ENCODE measurements around the gene ST6GALNAC6.

DNA sequence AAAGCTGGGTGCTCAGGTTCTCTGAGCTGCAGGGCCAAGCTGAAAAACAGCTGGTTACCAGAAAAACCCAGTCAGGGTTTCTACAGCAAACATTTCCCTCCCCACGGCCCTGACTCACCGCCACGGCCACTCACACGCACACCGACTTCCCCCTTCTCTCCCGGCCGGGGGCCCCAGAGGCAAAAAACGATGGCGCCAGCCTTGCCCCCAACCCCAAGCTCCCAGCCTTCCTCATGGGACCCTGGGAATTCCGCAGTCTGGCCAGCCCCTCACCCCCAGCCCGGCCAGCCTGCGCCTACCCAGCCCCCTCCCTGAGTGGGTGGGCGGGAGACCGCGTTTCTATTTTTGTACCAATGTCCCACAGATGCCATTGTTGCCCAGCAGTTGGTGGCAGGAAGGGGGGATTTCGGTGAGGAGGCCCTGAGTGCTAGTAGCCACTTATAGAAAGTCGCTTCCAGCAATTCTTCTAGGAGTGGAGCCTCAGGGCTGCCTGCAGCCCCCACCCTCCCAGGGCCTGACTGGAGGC, 63.3 kb downstream of the ST6GALNAC6 start:
- TF ChIP-seq, protein P1, sequence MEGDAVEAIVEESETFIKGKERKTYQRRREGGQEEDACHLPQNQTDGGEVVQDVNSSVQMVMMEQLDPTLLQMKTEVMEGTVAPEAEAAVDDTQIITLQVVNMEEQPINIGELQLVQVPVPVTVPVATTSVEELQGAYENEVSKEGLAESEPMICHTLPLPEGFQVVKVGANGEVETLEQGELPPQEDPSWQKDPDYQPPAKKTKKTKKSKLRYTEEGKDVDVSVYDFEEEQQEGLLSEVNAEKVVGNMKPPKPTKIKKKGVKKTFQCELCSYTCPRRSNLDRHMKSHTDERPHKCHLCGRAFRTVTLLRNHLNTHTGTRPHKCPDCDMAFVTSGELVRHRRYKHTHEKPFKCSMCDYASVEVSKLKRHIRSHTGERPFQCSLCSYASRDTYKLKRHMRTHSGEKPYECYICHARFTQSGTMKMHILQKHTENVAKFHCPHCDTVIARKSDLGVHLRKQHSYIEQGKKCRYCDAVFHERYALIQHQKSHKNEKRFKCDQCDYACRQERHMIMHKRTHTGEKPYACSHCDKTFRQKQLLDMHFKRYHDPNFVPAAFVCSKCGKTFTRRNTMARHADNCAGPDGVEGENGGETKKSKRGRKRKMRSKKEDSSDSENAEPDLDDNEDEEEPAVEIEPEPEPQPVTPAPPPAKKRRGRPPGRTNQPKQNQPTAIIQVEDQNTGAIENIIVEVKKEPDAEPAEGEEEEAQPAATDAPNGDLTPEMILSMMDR (IDR thresholded peaks at IDR 0.05), result no peak
- TF ChIP-seq EZH2 (IDR thresholded peaks at IDR 0.05; ENCODE audit: borderline replicate concordance, insufficient read depth, low read depth, low read length, poor library complexity, severe bottlenecking), result no peak

Measured in B cell (primary cell).